Neural cell (in vitro differentiated cells): ENCODE data around the gene TNS2. TPM values are rescaled to one million over a fixed set of nuclear protein-coding genes. Genes with fewer than 3 reads are reported as not detected.

Experiments
- H2AFZ ChIP-seq: fragments of 200-600, 300-800 bp; sonication (generic), shearing (Covaris generic); 2 replicates; pipeline ENCODE4 v1.6.0; 2014; ENCODE audit warnings: low read depth, mild to moderate bottlenecking, antibody characterized with exemption, low read length, moderate library complexity
- H3F3A ChIP-seq: fragments of 200-600 bp; shearing (Covaris generic); 2 replicates; pipeline ENCODE4 v1.6.1; 2016; ENCODE audit warnings: mild to moderate bottlenecking, moderate library complexity, mixed read lengths, antibody characterized with exemption, low read length; ENCODE audit not compliant: insufficient read depth, poor library complexity, severe bottlenecking
- H3K27ac ChIP-seq: fragments of 200-600, 300-800 bp; sonication (generic), shearing (Covaris generic); 2 replicates; pipeline ENCODE4 v1.5.1; 2014; ENCODE audit warnings: mild to moderate bottlenecking, low read length, moderate library complexity
- H3K27me3 ChIP-seq: fragments of 300-800, 200-600 bp; sonication (generic), shearing (Covaris generic); 2 replicates; pipeline ENCODE4 v1.6.0; 2014; ENCODE audit warnings: mild to moderate bottlenecking, low read depth, low read length, moderate library complexity; ENCODE audit not compliant: insufficient read depth
- H3K36me3 ChIP-seq: fragments of 300-800, 200-600 bp; sonication (generic), shearing (Covaris generic); 2 replicates; pipeline ENCODE4 v1.5.1; 2014; ENCODE audit warnings: mild to moderate bottlenecking, antibody characterized with exemption, low read length, moderate library complexity; ENCODE audit not compliant: insufficient read depth
- H3K4me2 ChIP-seq: fragments of 300-800, 200-600 bp; sonication (generic), shearing (Covaris generic); 2 replicates; pipeline ENCODE4 v1.6.0; 2014; ENCODE audit warnings: mild to moderate bottlenecking, low read length
- H3K4me3 ChIP-seq: fragments of 300-800, 200-600 bp; sonication (generic), shearing (Covaris generic); 2 replicates; pipeline ENCODE4 v1.5.1; 2014; ENCODE audit warnings: mild to moderate bottlenecking, low read length, moderate library complexity
- H3K79me2 ChIP-seq: fragments of 200-600 bp; shearing (Covaris generic); replicated peaks from 2 replicates; pipeline ENCODE4 v1.6.0; 2014; ENCODE audit warnings: mild to moderate bottlenecking, low read length, moderate library complexity; ENCODE audit not compliant: insufficient read depth
- H3K9ac ChIP-seq: fragments of 300-800, 200-600 bp; sonication (generic), shearing (Covaris generic); 2 replicates; pipeline ENCODE4 v1.6.1; 2016; ENCODE audit warnings: mild to moderate bottlenecking, low read length, mixed read lengths
- H3K9me2 ChIP-seq: fragments of 200-600 bp; shearing (Covaris generic); 2 replicates; pipeline ENCODE4 v1.6.1; 2016; ENCODE audit warnings: mild to moderate bottlenecking, low read length, mixed read lengths; ENCODE audit not compliant: insufficient read depth
- H3K9me3 ChIP-seq: fragments of 200-600, 300-800 bp; sonication (generic), shearing (Covaris generic); 2 replicates; pipeline ENCODE4 v1.6.1; 2016; ENCODE audit warnings: mild to moderate bottlenecking, mixed run types, low read length, moderate library complexity, mixed read lengths
- H4K20me1 ChIP-seq: fragments of 200-600 bp; shearing (Covaris generic); 2 replicates; pipeline ENCODE4 v1.6.1; 2016; ENCODE audit warnings: mild to moderate bottlenecking, mixed run types; ENCODE audit not compliant: insufficient read depth
- EP300 ChIP-seq: fragments of 450-650 bp; conservative IDR thresholded peaks from 2 replicates; pipeline ENCODE4 v1.6.1; 2014; ENCODE audit warnings: antibody characterized with exemption, mild to moderate bottlenecking, moderate library complexity; ENCODE audit not compliant: poor library complexity, severe bottlenecking
- EZH2 ChIP-seq: fragments of 200-600, 300-800 bp; shearing (Covaris generic), sonication (generic); IDR thresholded peaks from 2 replicates; pipeline ENCODE4 v1.6.1; 2014; ENCODE audit warnings: antibody characterized with exemption, low read length, borderline replicate concordance, mild to moderate bottlenecking; ENCODE audit not compliant: insufficient read depth, poor library complexity, severe bottlenecking
- MXI1 ChIP-seq: fragments of 450-650 bp; conservative IDR thresholded peaks from 2 replicates; pipeline ENCODE4 v1.6.1; 2014; ENCODE audit warnings: antibody characterized with exemption, mild to moderate bottlenecking; ENCODE audit not compliant: poor library complexity, severe bottlenecking
- POLR2AphosphoS5 ChIP-seq: IDR thresholded peaks from 2 replicates; pipeline ENCODE4 v1.6.1; 2012
- RAD21 ChIP-seq: fragments of 450-650 bp; conservative IDR thresholded peaks from 2 replicates; pipeline ENCODE4 v1.6.1; 2014; ENCODE audit warnings: antibody characterized with exemption, mild to moderate bottlenecking, moderate library complexity
- REST ChIP-seq: IDR thresholded peaks from 2 replicates; pipeline ENCODE4 v1.6.1; 2012; ENCODE audit warnings: borderline replicate concordance
- SMC3 ChIP-seq: fragments of 450-650 bp; conservative IDR thresholded peaks from 2 replicates; pipeline ENCODE4 v1.6.1; 2014; ENCODE audit warnings: antibody characterized with exemption, mild to moderate bottlenecking, moderate library complexity; ENCODE audit not compliant: poor library complexity
- TAF1 ChIP-seq: IDR thresholded peaks from 2 replicates; pipeline ENCODE4 v1.6.1; 2012; ENCODE audit warnings: low read depth
- polyA plus RNA-seq: library from polyadenylated mRNA; depleted of rRNA; stranded (reverse); fragments of >200 nt; gene quantifications from 2 replicates; pipeline ENCODE4 v1.2.3, GENCODE V29; 2014
- TF ChIP-seq, protein P1 (sequence below): fragments of 450-650 bp; IDR thresholded peaks from 2 replicates; pipeline ENCODE4 v1.5.1; 2014; ENCODE audit warnings: antibody characterized with exemption, mild to moderate bottlenecking, moderate library complexity; ENCODE audit not compliant: poor library complexity, severe bottlenecking

TNS2 gene
- polyA plus RNA-seq, 1 donor from 2014 or later: 4.2 TPM

DNA sequence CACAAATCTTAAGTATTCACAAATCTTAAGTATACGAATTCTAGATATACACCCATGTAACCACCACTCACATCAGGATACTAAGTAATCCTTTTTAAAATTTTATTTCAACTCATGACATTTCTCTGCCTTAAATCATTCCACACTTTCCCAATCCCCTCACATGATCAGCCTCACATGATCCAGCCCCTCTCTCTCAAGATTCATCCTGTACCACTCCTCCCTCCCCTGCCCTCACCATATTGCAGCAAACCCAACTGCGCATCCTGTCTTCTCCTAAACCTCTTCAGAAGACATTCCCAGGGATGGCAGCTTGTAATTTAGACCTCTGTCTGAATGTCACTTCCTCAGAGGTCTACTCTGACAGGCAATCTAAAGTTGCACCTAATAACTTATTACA lies 45.3 kb upstream of the TNS2 start:
- no peak overlapping the region for H3K9ac ChIP-seq
- peak overlapping the region; percentile 85 for H3K4me3 ChIP-seq
- no peak overlapping the region for H2AFZ ChIP-seq

GRCh38 chr12:53005215-53005985 lies 44.5 kb upstream of the TNS2 start:
- Histone ChIP-seq H3K4me3 (peak overlapping the region; percentile 85), H3K79me2 (peaks cover 35% of the 10 kb centered on the region), H4K20me1 (peaks cover 11% of the 10 kb centered on the region), H3K9ac (peak overlapping the region; percentile 99), H3K27ac (peak overlapping the region; percentile 99), H3K4me2 (peak overlapping the region; percentile 73), H3K9me2 (no peaks in the 10 kb centered on the region), H3K27me3 (no peaks in the 10 kb centered on the region), H2AFZ (peak overlapping the region; percentile 61), H3K36me3 (no peaks in the 10 kb centered on the region), H3F3A (peaks cover 9% of the 10 kb centered on the region), H3K9me3 (no peaks in the 10 kb centered on the region)
- TF ChIP-seq POLR2AphosphoS5 (no peak), RAD21 (no peak), EZH2 (no peak), MXI1 (no peak), TAF1 (no peak), REST (no peak)
- TF ChIP-seq, protein P1, sequence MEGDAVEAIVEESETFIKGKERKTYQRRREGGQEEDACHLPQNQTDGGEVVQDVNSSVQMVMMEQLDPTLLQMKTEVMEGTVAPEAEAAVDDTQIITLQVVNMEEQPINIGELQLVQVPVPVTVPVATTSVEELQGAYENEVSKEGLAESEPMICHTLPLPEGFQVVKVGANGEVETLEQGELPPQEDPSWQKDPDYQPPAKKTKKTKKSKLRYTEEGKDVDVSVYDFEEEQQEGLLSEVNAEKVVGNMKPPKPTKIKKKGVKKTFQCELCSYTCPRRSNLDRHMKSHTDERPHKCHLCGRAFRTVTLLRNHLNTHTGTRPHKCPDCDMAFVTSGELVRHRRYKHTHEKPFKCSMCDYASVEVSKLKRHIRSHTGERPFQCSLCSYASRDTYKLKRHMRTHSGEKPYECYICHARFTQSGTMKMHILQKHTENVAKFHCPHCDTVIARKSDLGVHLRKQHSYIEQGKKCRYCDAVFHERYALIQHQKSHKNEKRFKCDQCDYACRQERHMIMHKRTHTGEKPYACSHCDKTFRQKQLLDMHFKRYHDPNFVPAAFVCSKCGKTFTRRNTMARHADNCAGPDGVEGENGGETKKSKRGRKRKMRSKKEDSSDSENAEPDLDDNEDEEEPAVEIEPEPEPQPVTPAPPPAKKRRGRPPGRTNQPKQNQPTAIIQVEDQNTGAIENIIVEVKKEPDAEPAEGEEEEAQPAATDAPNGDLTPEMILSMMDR: no peak

More for the DNA sequence above, 45.3 kb upstream of the TNS2 start:
- TF ChIP-seq EP300: no peak
- TF ChIP-seq SMC3: no peak
- TF ChIP-seq REST: no peak
- TF ChIP-seq POLR2AphosphoS5: no peak
- TF ChIP-seq MXI1: no peak
- TF ChIP-seq TAF1: no peak
- no peak for TF ChIP-seq RAD21
- no peak for TF ChIP-seq EZH2
- TF ChIP-seq, protein P1: no peak
- Histone ChIP-seq H4K20me1 (peaks cover 10% of the 10 kb centered on the region), H3K9me2 (no peaks in the 10 kb centered on the region), H3K27me3 (no peaks in the 10 kb centered on the region), H3K9me3 (no peaks in the 10 kb centered on the region), H3K36me3 (no peaks in the 10 kb centered on the region), H3K79me2 (peaks cover 27% of the 10 kb centered on the region), H3K27ac (no peak overlapping the region), H3K4me2 (peak overlapping the region; percentile 73), H3F3A (peaks cover 9% of the 10 kb centered on the region)
